ENCODE measurements around the gene UBAC2. TPM values are rescaled to one million over a fixed set of nuclear protein-coding genes. Genes with fewer than 3 reads are reported as not detected.

The UBAC2 gene
- total and polyA plus RNA-seq, 2 of the 4 experiments (the other 2 are of a cell fraction) = 20.8 to 36.3 TPM

- Histone ChIP-seq H2BK120ac (ENCODE audit: low read depth, low read length) (no peak overlapping the region), H3K4me2 (ENCODE audit: low read depth, low read length) (no peak overlapping the region), H2AK9ac (replicated peaks; ENCODE audit: low read depth, low read length, poor library complexity) (no peak overlapping the region), H4K5ac (ENCODE audit: low read depth, low read length) (no peak overlapping the region), H2BK5ac (ENCODE audit: low read depth, low read length, poor library complexity, severe bottlenecking) (no peak overlapping the region), H2BK20ac (ENCODE audit: low read depth, low read length) (no peak overlapping the region), H2BK15ac (ENCODE audit: low read depth, low read length) (no peak overlapping the region), H4K20me1 (ENCODE audit: insufficient read depth, low read length) (peaks cover 25% of the 10 kb centered on the region), H3K56ac (ENCODE audit: extremely low read depth, insufficient read depth, low read length) (no peak overlapping the region), H2AFZ (replicated peaks; ENCODE audit: low read length, poor library complexity) (no peak overlapping the region), H3K36me3 (ENCODE audit: control insufficient read depth, insufficient read depth, low read length) (peaks cover 11% of the 10 kb centered on the region), H3K9ac (ENCODE audit: low read depth, low read length) (no peak overlapping the region), H3K4me3 (ENCODE audit: insufficient read depth, low read depth, low read length) (no peak overlapping the region), H4K91ac (ENCODE audit: insufficient read depth, low read depth, low read length) (no peak overlapping the region), H3K9me1 (ENCODE audit: insufficient read depth, low read length) (peaks cover 20% of the 10 kb centered on the region), H3K9me3 (ENCODE audit: control insufficient read depth, insufficient read depth, low read length) (no peaks in the 10 kb centered on the region), H3K18ac (ENCODE audit: low read depth, low read length) (no peak overlapping the region), H3K4ac (ENCODE audit: low read depth, low read length) (no peak overlapping the region), H3K4me1 (ENCODE audit: control insufficient read depth, insufficient read depth, low read length) (peaks cover 17% of the 10 kb centered on the region), H3K27ac (ENCODE audit: insufficient read depth, low read length) (no peak overlapping the region), H3K23ac (ENCODE audit: low read depth, low read length) (no peak overlapping the region), H4K8ac (ENCODE audit: low read depth in 2 of 2, low read length in 2 of 2) (no peak overlapping the region), H3K27me3 (ENCODE audit: control insufficient read depth, insufficient read depth, low read length) (no peaks in the 10 kb centered on the region), H2AK5ac (ENCODE audit: low read depth, low read length) (no peak overlapping the region), H3K79me1 (ENCODE audit: low read depth in 1 of 2, low read length in 2 of 2) (peaks cover 16 to 20% of the 10 kb centered on the region in 2 experiments), H3K14ac (replicated peaks; ENCODE audit: low read depth, low read length) (no peak overlapping the region)
- no TSS peak for BruUV-seq (replicated peaks)
- ChIA-PET POLR2A (ENCODE audit: unreplicated experiment) (no interaction called here), CTCF (no interaction called here)
- in situ Hi-C loops (cut with MboI; ENCODE audit: low sequenced_read_pairs) = no loop called here
- 90% methylated on average over 5 of the region's 10 CpGs; no CpG with 5 or more reads in 1 of the 2 experiments for WGBS, 2 experiments (ENCODE audit: extremely low coverage in 2 of 2, insufficient read length in 1 of 2)
- TF ChIP-seq BHLHE40 (IDR thresholded peaks at IDR 0.05; ENCODE audit: low read depth, low read length) (no peak), RAD21 (IDR thresholded peaks at IDR 0.05; ENCODE audit: low read length) (no peak)
- dilution Hi-C loops (cut with HindIII; ENCODE audit: low sequenced_read_pairs, unreplicated experiment) = no loop called here
- peak; percentile 28 for DNase-seq
- intact Hi-C loops (cut with micrococcal nuclease) = no loop called here
- no peak for ATAC-seq (ENCODE audit: low read depth)
Measured at GRCh38 chr13:99314640-99315176, 114.1 kb downstream of the UBAC2 start.

All from IMR-90 (cell line).